ENCODE data around the gene UXS1. TPM values are rescaled to one million over a fixed set of nuclear protein-coding genes. Genes with fewer than 3 reads are reported as not detected.

Gene UXS1
- total RNA-seq, 1 donor = 22.8 TPM

GRCh38 chr2:106156305-106157296 lies 37.5 kb downstream of the UXS1 start:
- no peak for TF ChIP-seq CTCF (IDR thresholded peaks at IDR 0.05; ENCODE audit: extremely low read depth, low read depth, low read length)
- Histone ChIP-seq H3K27ac (ENCODE audit: low read depth, low read length) (no peak overlapping the region), H3K27me3 (ENCODE audit: insufficient read depth, low read length) (no peaks in the 10 kb centered on the region), H3K36me3 (ENCODE audit: insufficient read depth, low read length) (peaks cover 23% of the 10 kb centered on the region), H2AFZ (ENCODE audit: low read length) (no peak overlapping the region), H3K4me1 (ENCODE audit: insufficient read depth, low read length) (no peaks in the 10 kb centered on the region), H3K4me2 (ENCODE audit: insufficient read depth, low read length) (no peak overlapping the region), H3K9me3 (ENCODE audit: low read depth, low read length) (no peaks in the 10 kb centered on the region), H3K79me2 (ENCODE audit: insufficient read depth, low read length) (no peaks in the 10 kb centered on the region), H4K20me1 (ENCODE audit: insufficient read depth, low read length) (no peaks in the 10 kb centered on the region), H3K4me3 (ENCODE audit: insufficient read depth, low read length) (no peak overlapping the region)
- no peak for DNase-seq (ENCODE audit: insufficient read length, low spot score, missing footprints)

GRCh38 chr2:106153781-106154180 lies 40.3 kb downstream of the UXS1 start:
- Histone ChIP-seq H3K4me1 (ENCODE audit: insufficient read depth, low read length) (no peaks in the 10 kb centered on the region), H3K36me3 (ENCODE audit: insufficient read depth, low read length) (peaks cover 8% of the 10 kb centered on the region), H3K27me3 (ENCODE audit: insufficient read depth, low read length) (no peaks in the 10 kb centered on the region), H3K9me3 (ENCODE audit: low read depth, low read length) (no peaks in the 10 kb centered on the region), H2AFZ (ENCODE audit: low read length) (no peak overlapping the region), H3K27ac (ENCODE audit: low read depth, low read length) (no peak overlapping the region), H3K4me3 (ENCODE audit: insufficient read depth, low read length) (no peak overlapping the region), H4K20me1 (ENCODE audit: insufficient read depth, low read length) (no peaks in the 10 kb centered on the region), H3K79me2 (ENCODE audit: insufficient read depth, low read length) (no peaks in the 10 kb centered on the region), H3K4me2 (ENCODE audit: insufficient read depth, low read length) (no peak overlapping the region)
- no peak for DNase-seq (ENCODE audit: insufficient read length, low spot score, missing footprints)
- TF ChIP-seq CTCF (IDR thresholded peaks at IDR 0.05; ENCODE audit: extremely low read depth, low read depth, low read length) = no peak

- Histone ChIP-seq H3K27ac (ENCODE audit: low read depth, low read length) (peak overlapping the region; percentile 64), H3K4me1 (ENCODE audit: insufficient read depth, low read length) (peaks cover 15% of the 10 kb centered on the region), H4K20me1 (ENCODE audit: insufficient read depth, low read length) (no peaks in the 10 kb centered on the region), H3K4me3 (ENCODE audit: insufficient read depth, low read length) (no peak overlapping the region), H3K4me2 (ENCODE audit: insufficient read depth, low read length) (peak overlapping the region; percentile 56), H2AFZ (ENCODE audit: low read length) (no peak overlapping the region), H3K9me3 (ENCODE audit: low read depth, low read length) (no peaks in the 10 kb centered on the region), H3K79me2 (ENCODE audit: insufficient read depth, low read length) (no peaks in the 10 kb centered on the region), H3K36me3 (ENCODE audit: insufficient read depth, low read length) (no peaks in the 10 kb centered on the region), H3K27me3 (ENCODE audit: insufficient read depth, low read length) (no peaks in the 10 kb centered on the region)
- DNase-seq (ENCODE audit: insufficient read length, low spot score, missing footprints) = no peak
- TF ChIP-seq CTCF (IDR thresholded peaks at IDR 0.05; ENCODE audit: extremely low read depth, low read depth, low read length) = no peak
Measured at GRCh38 chr2:106147665-106148064, 46.4 kb downstream of the UXS1 start.

- no peaks in the 10 kb centered on the region for H3K79me2 ChIP-seq (ENCODE audit: insufficient read depth, low read length)
- no peak for DNase-seq (ENCODE audit: insufficient read length, low spot score, missing footprints)
- H3K4me3 ChIP-seq (ENCODE audit: insufficient read depth, low read length) = peak overlapping the region; percentile 2
- TF ChIP-seq CTCF (IDR thresholded peaks at IDR 0.05; ENCODE audit: extremely low read depth, low read depth, low read length) = no peak
- H3K9me3 ChIP-seq (ENCODE audit: low read depth, low read length) = no peaks in the 10 kb centered on the region
- peak overlapping the region; percentile 64 for H3K27ac ChIP-seq (ENCODE audit: low read depth, low read length)
- no peaks in the 10 kb centered on the region for H3K27me3 ChIP-seq (ENCODE audit: insufficient read depth, low read length)
- H2AFZ ChIP-seq (ENCODE audit: low read length) = peak overlapping the region; percentile 1
- peak overlapping the region; percentile 56 for H3K4me2 ChIP-seq (ENCODE audit: insufficient read depth, low read length)
- H4K20me1 ChIP-seq (ENCODE audit: insufficient read depth, low read length) = no peaks in the 10 kb centered on the region
- no peaks in the 10 kb centered on the region for H3K36me3 ChIP-seq (ENCODE audit: insufficient read depth, low read length)
- H3K4me1 ChIP-seq (ENCODE audit: insufficient read depth, low read length) = peaks cover 15% of the 10 kb centered on the region
Measured at GRCh38 chr2:106147159-106147558, 46.9 kb downstream of the UXS1 start.
